Lung (tissue), 4 donors: ENCODE data around the gene IGHMBP2. TPM values are rescaled to one million over a fixed set of nuclear protein-coding genes. Genes with fewer than 3 reads are reported as not detected.

Experiments used
- polyA plus RNA-seq, 2 donors: library from polyadenylated mRNA; stranded (reverse); fragments of 200-250 nt; gene quantifications; one replicate each; pipeline ENCODE4 v1.2.1, GENCODE V29; 2013
- total RNA-seq, 2 donors: library from RNA; depleted of rRNA in 1 of 2; stranded (reverse); fragments of >200 nt in 1 of 2; gene quantifications; one replicate each; pipeline ENCODE4 v1.2.1, GENCODE V29; 2014 to 2021
- donor health status: Bipolar disorder and iron deficiency.
- donor health status: healthy.
- donor health status: DM: yes; HTN: yes; CAD: no.

The IGHMBP2 gene
- total and polyA plus RNA-seq, 4 donors = 12.4 to 21.0 (median 17.6) TPM

Other genes with a start within 250 kb of the IGHMBP2 start
- under 1 TPM in 1 of 2 donors, not detected in 1; 0.61 TPM for gene GAL, start 219.3 kb upstream of the IGHMBP2 start, total RNA-seq
- 1 to 10 TPM in 1 of 2 donors, not detected in 1; 1.8 TPM for gene GAL, start 219.3 kb upstream of the IGHMBP2 start, polyA plus RNA-seq
- 1 to 10 TPM; 1.8 to 6.7 TPM for gene TESMIN, start 152.4 kb upstream of the IGHMBP2 start, total RNA-seq
- 1 to 10 TPM in 1 of 2 donors, under 1 TPM in 1; 0.55 to 1.8 TPM for gene TESMIN, start 152.4 kb upstream of the IGHMBP2 start, polyA plus RNA-seq
- gene CPT1A, start 62.0 kb upstream of the IGHMBP2 start, total RNA-seq = 10 to 100 TPM; 19.4 to 51.7 TPM
- gene CPT1A, start 62.0 kb upstream of the IGHMBP2 start, polyA plus RNA-seq = 10 to 100 TPM; 17.0 to 17.4 TPM
- 10 to 100 TPM; 27.0 to 46.2 TPM for gene MRPL21, start 59 bp upstream of the IGHMBP2 start, total RNA-seq
- gene MRPL21, start 59 bp upstream of the IGHMBP2 start, polyA plus RNA-seq = 100 to 1,000 TPM in 1 of 2 donors, 10 to 100 TPM in 1; 70.4 to 101 TPM
- gene MRGPRD, start 77.1 kb downstream of the IGHMBP2 start, total RNA-seq = not detected
- not detected for gene MRGPRD, start 77.1 kb downstream of the IGHMBP2 start, polyA plus RNA-seq
- gene MRGPRF, start 109.4 kb downstream of the IGHMBP2 start, total RNA-seq = 10 to 100 TPM; 12.8 to 16.8 TPM
- gene MRGPRF, start 109.4 kb downstream of the IGHMBP2 start, polyA plus RNA-seq = 10 to 100 TPM in 1 of 2 donors, 1 to 10 TPM in 1; 9.2 to 11.6 TPM
- gene TPCN2, start 145.0 kb downstream of the IGHMBP2 start, total RNA-seq = 10 to 100 TPM; 16.8 to 25.0 TPM
- gene TPCN2, start 145.0 kb downstream of the IGHMBP2 start, polyA plus RNA-seq = 10 to 100 TPM; 10.0 to 12.3 TPM